Mammary epithelial cell (primary cell): Measurements from ENCODE around the gene TRIL.

Source experiments
- CTCF ChIP-seq, 2 donors: IDR thresholded peaks in 1 of 2; conservative IDR thresholded peaks in 1 of 2; 2 replicates each; pipeline ENCODE4 v1.5.1; 2011 to 2012; ENCODE audit warnings: inconsistent platforms in 2 of 2, low read length in 2 of 2, mild to moderate bottlenecking in 2 of 2, control low read depth in 1 of 2, low read depth in 1 of 2; ENCODE audit not compliant: insufficient read depth in 1 of 2; ENCODE audit errors: extremely low read depth in 1 of 2
- EZH2 ChIP-seq: IDR thresholded peaks from 2 replicates; pipeline ENCODE4 v1.6.1; 2012; ENCODE audit warnings: low read length, inconsistent platforms, borderline replicate concordance

GRCh38 chr7:28941633-28942032, 16.5 kb downstream of the TRIL start:
- TF ChIP-seq CTCF (conservative IDR thresholded peaks at IDR 0.05 in 1 of 2, IDR thresholded peaks at IDR 0.05 in 1 of 2; ENCODE audit: extremely low read depth in 1 of 2, insufficient read depth in 1 of 2, low read depth in 1 of 2, low read length in 2 of 2) (no peak), EZH2 (peak; percentile 51)
